KMS-11 (cell line): Measurements from ENCODE around the gene SLC4A8.

Experiments
- H2AFZ ChIP-seq: fragments of 200-600 bp; sonication (generic); 2 replicates; pipeline ENCODE4 v1.6.1; 2016; ENCODE audit warnings: antibody characterized with exemption, mixed run types, low read depth
- H3K27ac ChIP-seq: fragments of 200-600 bp; sonication (generic); 2 replicates; pipeline ENCODE4 v1.6.1; 2016; ENCODE audit warnings: mild to moderate bottlenecking, mixed run types
- H3K27me3 ChIP-seq: fragments of 200-600 bp; sonication (generic); 2 replicates; pipeline ENCODE4 v1.6.1; 2017; ENCODE audit warnings: mild to moderate bottlenecking, low read depth, mixed run types, moderate library complexity; ENCODE audit not compliant: insufficient read depth
- H3K36me3 ChIP-seq: fragments of 200-600 bp; sonication (generic); 2 replicates; pipeline ENCODE4 v1.6.1; 2017; ENCODE audit warnings: mild to moderate bottlenecking, mixed run types; ENCODE audit not compliant: insufficient read depth
- H3K4me1 ChIP-seq: fragments of 200-600 bp; sonication (generic); 2 replicates; pipeline ENCODE4 v1.6.1; 2016; ENCODE audit warnings: mild to moderate bottlenecking, low read depth, mixed run types; ENCODE audit not compliant: poor library complexity, severe bottlenecking
- H3K4me2 ChIP-seq: fragments of 200-600 bp; sonication (generic); 2 replicates; pipeline ENCODE4 v1.7.0; 2016; ENCODE audit warnings: mild to moderate bottlenecking, mixed run types
- H3K4me3 ChIP-seq: fragments of 200-600 bp; sonication (generic); IDR thresholded peaks from 2 replicates; pipeline ENCODE4 v1.6.1; 2017; ENCODE audit warnings: low read depth, low read length, mixed read lengths; ENCODE audit not compliant: insufficient read depth
- H3K79me2 ChIP-seq: fragments of 200-600 bp; sonication (generic); 2 replicates; pipeline ENCODE4 v1.6.1; 2016; ENCODE audit warnings: low read depth, mixed run types; ENCODE audit not compliant: insufficient read depth
- H3K9ac ChIP-seq: fragments of 200-600 bp; sonication (generic); 2 replicates; pipeline ENCODE4 v1.6.1; 2016; ENCODE audit warnings: mild to moderate bottlenecking, mixed run types
- H4K20me1 ChIP-seq: fragments of 200-600 bp; sonication (generic); 2 replicates; pipeline ENCODE4 v1.6.1; 2016; ENCODE audit warnings: mild to moderate bottlenecking, mixed run types; ENCODE audit not compliant: insufficient read depth
- CTCF ChIP-seq: fragments of 200-600 bp; sonication (generic); conservative IDR thresholded peaks from 2 replicates; pipeline ENCODE4 v1.6.1; 2017; ENCODE audit warnings: low read depth, mild to moderate bottlenecking, antibody characterized with exemption, low read length, moderate library complexity, mixed read lengths

Gene SLC4A8

GRCh38 chr12:51401020-51401419 lies 23.6 kb upstream of the SLC4A8 start:
- no peak for TF ChIP-seq CTCF
- Histone ChIP-seq H3K4me1 (no peaks in the 10 kb centered on the region), H3K27ac (no peak overlapping the region), H4K20me1 (no peaks in the 10 kb centered on the region), H3K36me3 (no peaks in the 10 kb centered on the region), H3K9ac (no peak overlapping the region), H3K4me3 (no peak overlapping the region), H2AFZ (no peak overlapping the region), H3K4me2 (no peak overlapping the region), H3K27me3 (no peaks in the 10 kb centered on the region), H3K79me2 (no peaks in the 10 kb centered on the region)

- Histone ChIP-seq H3K79me2 (no peaks in the 10 kb centered on the region), H3K4me1 (no peaks in the 10 kb centered on the region), H3K4me3 (no peak overlapping the region), H2AFZ (no peak overlapping the region), H3K4me2 (no peak overlapping the region), H3K27me3 (no peaks in the 10 kb centered on the region), H3K27ac (no peak overlapping the region), H3K36me3 (no peaks in the 10 kb centered on the region), H4K20me1 (no peaks in the 10 kb centered on the region), H3K9ac (no peak overlapping the region)
- TF ChIP-seq CTCF: no peak
Measured at GRCh38 chr12:51401486-51401885, 23.1 kb upstream of the SLC4A8 start.

GRCh38 chr12:51401900-51402299 lies 22.7 kb upstream of the SLC4A8 start:
- no peaks in the 10 kb centered on the region for H3K79me2 ChIP-seq
- no peak overlapping the region for H3K9ac ChIP-seq
- no peak for TF ChIP-seq CTCF

GRCh38 chr12:51403159-51403558 lies 21.5 kb upstream of the SLC4A8 start:
- Histone ChIP-seq H3K79me2 (no peaks in the 10 kb centered on the region), H3K36me3 (no peaks in the 10 kb centered on the region), H4K20me1 (no peaks in the 10 kb centered on the region), H3K4me2 (no peak overlapping the region), H3K4me1 (no peaks in the 10 kb centered on the region), H3K27me3 (no peaks in the 10 kb centered on the region), H3K4me3 (no peak overlapping the region), H3K9ac (no peak overlapping the region), H3K27ac (no peak overlapping the region), H2AFZ (no peak overlapping the region)
- no peak for TF ChIP-seq CTCF

More at GRCh38 chr12:51401900-51402299, 22.7 kb upstream of the SLC4A8 start:
- Histone ChIP-seq H4K20me1 (no peaks in the 10 kb centered on the region), H3K27ac (no peak overlapping the region), H3K4me1 (no peaks in the 10 kb centered on the region), H3K4me3 (no peak overlapping the region), H3K27me3 (no peaks in the 10 kb centered on the region), H2AFZ (no peak overlapping the region), H3K4me2 (no peak overlapping the region), H3K36me3 (no peaks in the 10 kb centered on the region)
